Measurements from ENCODE around the gene C2orf92. TPM values are rescaled to one million over a fixed set of nuclear protein-coding genes. Genes with fewer than 3 reads are reported as not detected.

The C2orf92 gene
- polyA plus RNA-seq, 3 donors = 7.9 TPM; not detected in 2

GRCh38 chr2:97745474-97746174 is 76.1 kb downstream of the C2orf92 start:
- 100% methylated on average over 2 of the region's 10 CpGs for WGBS (ENCODE audit: insufficient coverage)
- Histone ChIP-seq H3K9me3 (replicated peaks in 1 of 2; ENCODE audit: control insufficient read depth in 1 of 2, insufficient read depth in 1 of 2, low read length in 2 of 2) (peaks cover 8 to 13% of the 10 kb centered on the region in 2 donors), H3K4me2 (replicated peaks; ENCODE audit: extremely low read depth, low read length, poor library complexity, severe bottlenecking) (no peak overlapping the region), H2AFZ (ENCODE audit: insufficient read depth, low read depth, low read length, poor library complexity, severe bottlenecking) (no peak overlapping the region), H3K4me1 (ENCODE audit: control insufficient read depth in 1 of 2, insufficient read depth in 2 of 2, low read length in 2 of 2) (peaks cover 10 to 15% of the 10 kb centered on the region in 2 donors), H3K36me3 (replicated peaks in 1 of 2; ENCODE audit: control insufficient read depth in 1 of 2, insufficient read depth in 2 of 2, low read length in 2 of 2) (peaks cover 3 to 24% of the 10 kb centered on the region in 2 donors), H3K9ac (ENCODE audit: insufficient read depth, low read length, poor library complexity, severe bottlenecking) (no peak overlapping the region), H3K27ac (ENCODE audit: low read depth in 1 of 2, low read length in 2 of 2) (no peak overlapping the region), H3K4me3 (replicated peaks in 1 of 3; ENCODE audit: low read depth in 2 of 3, low read length in 3 of 3) (no peak overlapping the region), H3K79me2 (ENCODE audit: insufficient read depth, low read length) (no peaks in the 10 kb centered on the region), H4K20me1 (ENCODE audit: insufficient read depth, low read length) (no peaks in the 10 kb centered on the region), H3K27me3 (ENCODE audit: control insufficient read depth in 2 of 2, insufficient read depth in 2 of 2, low read length in 2 of 2) (no peaks in the 10 kb centered on the region)
- Mint-ChIP-seq H3K4me1 (peaks cover 26% of the 10 kb centered on the region), H3K9me3 (peaks cover 6 to 15% (median 10%) of the 10 kb centered on the region in 7 donors), H3K4me3 (no peak overlapping the region), H3K27ac (no peak overlapping the region), H3K36me3 (peaks cover 36 to 47% of the 10 kb centered on the region in 2 donors), H3K27me3 (ENCODE audit: low read depth in 3 of 3) (peaks cover 0 to 3% (median 3%) of the 10 kb centered on the region in 3 donors)
- no peak for TF ChIP-seq CTCF (IDR thresholded peaks at IDR 0.05)
- no peak for DNase-seq
- intact Hi-C loops (cut with micrococcal nuclease) = loop anchor here in 1 of 2 donors (10.0 kb wide), 1 partner anchor 639 kb away; no protein-coding TSS in a partner anchor

DNA sequence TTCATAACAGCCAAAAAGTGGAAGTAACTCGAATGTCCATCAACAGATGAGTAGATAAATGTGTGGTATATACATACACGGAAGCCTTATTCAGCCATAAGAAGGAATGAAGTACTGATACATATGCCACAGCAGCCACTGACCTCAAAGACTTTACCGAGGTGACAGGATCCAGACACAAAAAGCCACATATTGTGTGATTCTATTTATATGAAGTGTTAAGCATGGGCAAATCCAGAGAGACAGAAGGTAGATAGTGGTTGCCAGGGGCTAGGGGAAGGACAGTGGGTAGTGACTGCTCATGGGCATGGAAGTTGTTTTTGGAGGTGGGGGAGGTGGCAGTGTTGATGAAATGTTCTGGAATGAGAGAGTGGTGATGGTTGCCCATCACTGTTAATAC is 77.8 kb downstream of the C2orf92 start:
- peaks cover 17% of the 10 kb centered on the region for H3K4me1 Mint-ChIP-seq
- H3K4me3 ChIP-seq (replicated peaks in 1 of 3; ENCODE audit: low read depth in 2 of 3, low read length in 3 of 3) = no peak overlapping the region

More for the DNA sequence above, 77.8 kb downstream of the C2orf92 start:
- no peaks in the 10 kb centered on the region for H3K27me3 ChIP-seq (ENCODE audit: control insufficient read depth in 2 of 2, insufficient read depth in 2 of 2, low read length in 2 of 2)
- no peak overlapping the region for H3K4me2 ChIP-seq (replicated peaks; ENCODE audit: extremely low read depth, low read length, poor library complexity, severe bottlenecking)
- WGBS (ENCODE audit: insufficient coverage) = 82% methylated on average over 2 of the region's 3 CpGs
- peaks cover 6 to 14% (median 10%) of the 10 kb centered on the region in 7 donors for H3K9me3 Mint-ChIP-seq
- H3K27ac ChIP-seq (ENCODE audit: low read depth in 1 of 2, low read length in 2 of 2) = no peak overlapping the region
- H3K27me3 Mint-ChIP-seq (ENCODE audit: low read depth in 3 of 3) = peaks cover 0 to 5% (median 2%) of the 10 kb centered on the region in 3 donors
- DNase-seq = no peak
- H3K4me3 Mint-ChIP-seq = no peak overlapping the region
- peaks cover 50 to 64% of the 10 kb centered on the region in 2 donors for H3K36me3 Mint-ChIP-seq
- peaks cover 8 to 40% of the 10 kb centered on the region in 2 donors for H3K36me3 ChIP-seq (replicated peaks in 1 of 2; ENCODE audit: control insufficient read depth in 1 of 2, insufficient read depth in 2 of 2, low read length in 2 of 2)
- H3K27ac Mint-ChIP-seq = peak overlapping the region in 2 of 7 donors; percentile 1 to 25
- no peaks in the 10 kb centered on the region for H3K79me2 ChIP-seq (ENCODE audit: insufficient read depth, low read length)
- no peaks in the 10 kb centered on the region for H4K20me1 ChIP-seq (ENCODE audit: insufficient read depth, low read length)
- TF ChIP-seq CTCF (IDR thresholded peaks at IDR 0.05) = no peak
- intact Hi-C loops (cut with micrococcal nuclease) = loop anchor here in 1 of 2 donors (10.0 kb wide), 1 partner anchor 638 kb away; no protein-coding TSS in a partner anchor
- peaks cover 9 to 13% of the 10 kb centered on the region in 2 donors for H3K4me1 ChIP-seq (ENCODE audit: control insufficient read depth in 1 of 2, insufficient read depth in 2 of 2, low read length in 2 of 2)
- peaks cover 8 to 13% of the 10 kb centered on the region in 2 donors for H3K9me3 ChIP-seq (replicated peaks in 1 of 2; ENCODE audit: control insufficient read depth in 1 of 2, insufficient read depth in 1 of 2, low read length in 2 of 2)
- H2AFZ ChIP-seq (ENCODE audit: insufficient read depth, low read depth, low read length, poor library complexity, severe bottlenecking) = no peak overlapping the region
- no peak overlapping the region for H3K9ac ChIP-seq (ENCODE audit: insufficient read depth, low read length, poor library complexity, severe bottlenecking)
